ACHN (cell line): ENCODE results near the gene PCCA.
"Not testable (repeated sequence)": the region's sequence is repeated elsewhere in the genome, so short reads cannot be mapped to it uniquely, and the experiment has no call there.

Experiments used
- DNase-seq: peaks from one replicate; pipeline ENCODE4 v3.0.0-alpha.2; 2015
- in situ Hi-C: cut with HindIII; loops from 2 replicates; pipeline ENCODE4 v1.10.0; 2017; ENCODE audit warnings: low sequenced_read_pairs, low pct_ligation_motif_present, low pct_unique_long_range_greater_than_20kb

PCCA gene

GRCh38 chr13:100088644-100089464, at the start of gene PCCA:
Gene PCCA (plus strand): TSS chr13:100089093. CDS start chr13:100089121, 28 bp downstream.
- peak; percentile 91 for DNase-seq
- in situ Hi-C loops: no loop called here

GRCh38 chr13:100039740-100040139, 49.2 kb upstream of the PCCA start:
- in situ Hi-C loops: no loop called here
- DNase-seq: no peak

- in situ Hi-C loops: no loop called here
- no peak for DNase-seq
These were observed 48.7 kb upstream of the PCCA start for GRCh38 chr13:100040196-100040595.

- in situ Hi-C loops: no loop called here
- DNase-seq: no peak
These were observed 44.0 kb upstream of the PCCA start for GRCh38 chr13:100044936-100045335.

GRCh38 chr13:100045355-100045754, 43.5 kb upstream of the PCCA start:
- DNase-seq: no peak
- in situ Hi-C loops: no loop called here

- in situ Hi-C loops: no loop called here
- no peak for DNase-seq
These were observed 37.8 kb upstream of the PCCA start for GRCh38 chr13:100051070-100051469.

- in situ Hi-C loops: no loop called here
- DNase-seq: no peak
These were observed 29.1 kb upstream of the PCCA start for GRCh38 chr13:100059827-100060226.

- DNase-seq: no peak
- in situ Hi-C loops: no loop called here
These were observed 25.6 kb upstream of the PCCA start for GRCh38 chr13:100063333-100063732.

- DNase-seq: no peak
These were observed 25.0 kb upstream of the PCCA start for GRCh38 chr13:100063906-100064305.

GRCh38 chr13:100068133-100068931, 20.6 kb upstream of the PCCA start:
- no peak for DNase-seq
- in situ Hi-C loops: no loop called here

More at GRCh38 chr13:100063906-100064305, 25.0 kb upstream of the PCCA start:
- in situ Hi-C loops: no loop called here

GRCh38 chr13:100069278-100069677, 19.6 kb upstream of the PCCA start:
- DNase-seq: no peak
- in situ Hi-C loops: no loop called here

- in situ Hi-C loops: no loop called here
- no peak for DNase-seq
These were observed 12.9 kb upstream of the PCCA start for GRCh38 chr13:100075700-100076587.

GRCh38 chr13:100079003-100079402, 9.9 kb upstream of the PCCA start:
- DNase-seq, in situ Hi-C loops: not testable (repeated sequence)

GRCh38 chr13:100083401-100083800, 5.5 kb upstream of the PCCA start:
- DNase-seq, in situ Hi-C loops: not testable (repeated sequence)

- no peak for DNase-seq
- in situ Hi-C loops: no loop called here
These were observed 635 bp upstream of the PCCA start for GRCh38 chr13:100088273-100088643.

GRCh38 chr13:100089465-100090032, 656 bp downstream of the PCCA start:
- peak; percentile 9 for DNase-seq
- in situ Hi-C loops: no loop called here

GRCh38 chr13:100090861-100091260, 2.0 kb downstream of the PCCA start:
- no peak for DNase-seq
- in situ Hi-C loops: no loop called here

GRCh38 chr13:100091391-100091790, 2.5 kb downstream of the PCCA start:
- no peak for DNase-seq
- in situ Hi-C loops: no loop called here
